ENCODE measurements around the gene SUV39H1. TPM values are rescaled to one million over a fixed set of nuclear protein-coding genes. Genes with fewer than 3 reads are reported as not detected.

The SUV39H1 gene
- total and polyA plus RNA-seq, 2 of the 8 experiments (the other 6 are each of a cell fraction or from before 2014, with no cell fraction given): 14.8 to 27.8 TPM

DNA sequence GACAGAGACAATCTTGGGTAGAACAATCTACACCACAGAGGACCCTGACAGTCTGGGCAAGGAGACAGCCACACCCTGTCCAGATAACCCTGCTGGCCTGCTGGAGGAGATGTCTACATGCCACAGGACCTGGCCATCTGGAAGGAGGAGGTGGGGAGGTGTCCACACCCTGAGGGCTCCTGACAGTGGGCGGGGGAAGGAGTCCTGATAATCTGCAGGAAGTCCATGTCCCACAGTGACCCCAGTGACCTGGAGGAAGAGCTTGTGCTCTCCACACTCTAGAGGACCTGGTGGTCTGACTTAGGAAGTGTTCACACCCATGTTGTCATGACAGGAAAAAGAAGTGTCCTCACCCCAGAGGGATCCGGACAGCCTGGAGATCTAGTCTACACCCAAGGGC is 5.5 kb downstream of the SUV39H1 start:
- Histone ChIP-seq H3K79me2 (ENCODE audit: control insufficient read depth in 1 of 2, insufficient read depth in 2 of 2, low read length in 2 of 2) (peaks cover 0 to 2% of the 10 kb centered on the region in 2 experiments; a peak in 1 of 4 replicates), H4K8ac (ENCODE audit: extremely low read depth, insufficient read depth, low read length) (no peak overlapping the region), H3K23ac (ENCODE audit: insufficient read length) (no peak overlapping the region), H3K4me1 (replicated peaks in 1 of 4; ENCODE audit: control insufficient read depth in 3 of 4, insufficient read depth in 4 of 4, low read length in 3 of 4) (peaks cover 0 to 12% (median 4%) of the 10 kb centered on the region in 4 experiments; a peak in 3 of 7 replicates), H3K9me3 (ENCODE audit: insufficient read depth in 2 of 2, low read depth in 1 of 2, low read length in 1 of 2) (no peaks in the 10 kb centered on the region), H2BK5ac (ENCODE audit: low read depth, low read length) (no peak overlapping the region), H2AK5ac (ENCODE audit: low read depth, low read length) (no peak overlapping the region), H2BK15ac (ENCODE audit: low read length) (no peak overlapping the region), H2BK20ac (ENCODE audit: low read length) (no peak overlapping the region), H3K9ac (replicated peaks in 1 of 4; ENCODE audit: extremely low read depth in 1 of 4, low read depth in 3 of 4, low read length in 3 of 4) (no peak overlapping the region), H3K4ac (replicated peaks; ENCODE audit: insufficient read length, low read depth, low read length) (no peak overlapping the region), H4K20me1 (replicated peaks in 1 of 2; ENCODE audit: control insufficient read depth in 1 of 2, insufficient read depth in 2 of 2, low read length in 2 of 2) (peaks cover 2 to 8% of the 10 kb centered on the region in 2 experiments), H3K23me2 (ENCODE audit: low read depth, low read length) (no peaks in the 10 kb centered on the region), H2BK120ac (replicated peaks; ENCODE audit: low read depth, low read length) (no peak overlapping the region), H4K91ac (replicated peaks; ENCODE audit: insufficient read length, low read length) (no peak overlapping the region), H3K27ac (ENCODE audit: low read depth, low read length) (no peak overlapping the region), H3K4me2 (ENCODE audit: insufficient read depth in 1 of 2, low read depth in 2 of 2, low read length in 2 of 2) (no peak overlapping the region), H3K36me3 (ENCODE audit: control insufficient read depth in 2 of 4, insufficient read depth in 4 of 4, low read length in 3 of 4) (peaks cover 5 to 43% (median 30%) of the 10 kb centered on the region in 4 experiments; a peak in 6 of 8 replicates), H2AFZ (ENCODE audit: low read length) (no peak overlapping the region), H4K5ac (ENCODE audit: insufficient read length, low read depth, low read length) (no peak overlapping the region), H3K27me3 (replicated peaks in 1 of 4; ENCODE audit: control insufficient read depth in 3 of 4, extremely low read depth in 1 of 4, insufficient read depth in 3 of 4, low read length in 3 of 4) (no peaks in the 10 kb centered on the region), H3K18ac (ENCODE audit: extremely low read depth, low read length) (no peak overlapping the region), H3K79me1 (ENCODE audit: low read depth, low read length) (no peaks in the 10 kb centered on the region), H3K4me3 (ENCODE audit: extremely low read depth in 1 of 4, insufficient read depth in 2 of 4, low read depth in 3 of 4, low read length in 4 of 4) (no peak overlapping the region), H3K56ac (replicated peaks; ENCODE audit: insufficient read length, low read depth, low read length) (no peak overlapping the region), H2BK12ac (ENCODE audit: low read depth, low read length) (no peak overlapping the region), H3K14ac (ENCODE audit: insufficient read length) (no peak overlapping the region)
- WGBS, 2 experiments (ENCODE audit: extremely low coverage in 1 of 2, insufficient coverage in 1 of 2, insufficient read length in 1 of 2, insufficient replicate concordance in 2 of 2, low coverage in 1 of 2, low lambda C conversion rate in 2 of 2, missing lambda C conversion rate in 1 of 2): 80% methylated on average over 1 of the region's 2 CpGs; no CpG with 5 or more reads in 1 of the 2 experiments
- DNase-seq (ENCODE audit: low read depth in 1 of 2, low spot score in 2 of 2) (no peak), FAIRE-seq (no peak)
- CTCF ChIA-PET (ENCODE audit: partially characterized antibody): no interaction called here
- POLR2A ChIA-PET (ENCODE audit: partially characterized antibody): no interaction called here
- TF ChIP-seq KDM4A (IDR thresholded peaks at IDR 0.05; ENCODE audit: low read depth, low read length, severe bottlenecking) (no peak), RNF2 (IDR thresholded peaks at IDR 0.05; ENCODE audit: borderline replicate concordance, low read depth, low read length, missing control alignments, poor library complexity, severe bottlenecking) (no peak), CTBP2 (IDR thresholded peaks at IDR 0.05; ENCODE audit: borderline replicate concordance, insufficient read depth, insufficient read length, low read length) (no peak)
- TF ChIP-seq, protein P1, sequence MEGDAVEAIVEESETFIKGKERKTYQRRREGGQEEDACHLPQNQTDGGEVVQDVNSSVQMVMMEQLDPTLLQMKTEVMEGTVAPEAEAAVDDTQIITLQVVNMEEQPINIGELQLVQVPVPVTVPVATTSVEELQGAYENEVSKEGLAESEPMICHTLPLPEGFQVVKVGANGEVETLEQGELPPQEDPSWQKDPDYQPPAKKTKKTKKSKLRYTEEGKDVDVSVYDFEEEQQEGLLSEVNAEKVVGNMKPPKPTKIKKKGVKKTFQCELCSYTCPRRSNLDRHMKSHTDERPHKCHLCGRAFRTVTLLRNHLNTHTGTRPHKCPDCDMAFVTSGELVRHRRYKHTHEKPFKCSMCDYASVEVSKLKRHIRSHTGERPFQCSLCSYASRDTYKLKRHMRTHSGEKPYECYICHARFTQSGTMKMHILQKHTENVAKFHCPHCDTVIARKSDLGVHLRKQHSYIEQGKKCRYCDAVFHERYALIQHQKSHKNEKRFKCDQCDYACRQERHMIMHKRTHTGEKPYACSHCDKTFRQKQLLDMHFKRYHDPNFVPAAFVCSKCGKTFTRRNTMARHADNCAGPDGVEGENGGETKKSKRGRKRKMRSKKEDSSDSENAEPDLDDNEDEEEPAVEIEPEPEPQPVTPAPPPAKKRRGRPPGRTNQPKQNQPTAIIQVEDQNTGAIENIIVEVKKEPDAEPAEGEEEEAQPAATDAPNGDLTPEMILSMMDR (IDR thresholded peaks at IDR 0.05; ENCODE audit: control extremely low read depth in 1 of 3, insufficient read depth in 1 of 3, low read depth in 1 of 3, low read length in 3 of 3): no peak
